Kidney (tissue), 14 donors: Measurements from ENCODE around the gene ERG28. TPM values are rescaled to one million over a fixed set of nuclear protein-coding genes. Genes with fewer than 3 reads are reported as not detected.

Source experiments
- DNase-seq, 5 donors: peaks; one replicate each; pipeline ENCODE4 v3.0.0-alpha.2; 2013 to 2020
- FAIRE-seq: peaks from 2 replicates; lab custom pipeline; 2012; peaks lifted over from hg19 to GRCh38; lab: Jason Lieb, UNC
- H3K27ac ChIP-seq, 2 donors: one replicate each; pipeline ENCODE4 v1.7.0; 2013; ENCODE audit warnings: low read depth in 2 of 2, low read length in 2 of 2, inconsistent platforms in 1 of 2
- H3K27me3 ChIP-seq: one replicate; pipeline ENCODE4 v1.7.1; 2013; ENCODE audit warnings: low read length, inconsistent platforms; ENCODE audit not compliant: control insufficient read depth, insufficient read depth
- H3K36me3 ChIP-seq, 3 donors: one replicate each; pipeline versions ENCODE4 v1.7.0 to v1.7.1; 2013; ENCODE audit warnings: low read length in 3 of 3, control low read depth in 1 of 3, inconsistent platforms in 1 of 3; ENCODE audit not compliant: insufficient read depth in 3 of 3, control insufficient read depth in 2 of 3
- H3K4me1 ChIP-seq, 3 donors: one replicate each; pipeline versions ENCODE4 v1.7.0 to v1.7.1; 2013; ENCODE audit warnings: low read length in 3 of 3, inconsistent platforms in 1 of 3, low read depth in 1 of 3; ENCODE audit not compliant: control insufficient read depth in 2 of 3, insufficient read depth in 2 of 3
- H3K4me3 ChIP-seq, 3 donors: one replicate each; pipeline versions ENCODE4 v1.7.0 to v1.8.1; 2013; ENCODE audit warnings: low read length in 3 of 3, control low read depth in 1 of 3, inconsistent platforms in 1 of 3
- H3K9ac ChIP-seq, 3 donors: one replicate each; pipeline versions ENCODE4 v1.7.0 to v1.7.1; 2013; ENCODE audit warnings: low read length in 3 of 3, control low read depth in 1 of 3, inconsistent platforms in 1 of 3
- H3K9me3 ChIP-seq, 3 donors: one replicate each; pipeline versions ENCODE4 v1.7.0 to v1.7.1; 2013; ENCODE audit warnings: low read length in 3 of 3, control low read depth in 1 of 3, inconsistent platforms in 1 of 3; ENCODE audit not compliant: control insufficient read depth in 2 of 3, insufficient read depth in 1 of 3
- intact Hi-C: fragments of 100-400 bp; cut with DNase I; formaldehyde crosslinking; loops from one replicate; pipeline ENCODE4 v1.11.1; 2022
- polyA plus RNA-seq: library from polyadenylated mRNA; stranded (reverse); fragments of 350-450 nt; fragmentation: Illumina TruSeq; extraction: RNeasy Lipid Tissue Mini Kit (QIAGEN cat#74804); gene quantifications from one replicate; pipeline ENCODE4 v1.2.3, GENCODE V29; 2014; ENCODE audit warnings: low read depth, low replicate concordance; ENCODE audit not compliant: insufficient read depth
- total RNA-seq: library from RNA; stranded (reverse); fragmentation: NEBNext Ultra II Directional; extraction: Animal tissue kit (Norgen Biotek cat#: 25700); gene quantifications from one replicate; pipeline ENCODE4 v1.2.1, GENCODE V29; 2021
- TF ChIP-seq, protein P1 (sequence below): IDR thresholded peaks from 3 replicates; pipeline ENCODE4 v1.5.1; 2012; ENCODE audit warnings: mild to moderate bottlenecking, moderate library complexity, borderline replicate concordance; ENCODE audit not compliant: insufficient read depth; ENCODE audit errors: extremely low read depth
- donor health status: control.
- donor health status: control.
- donor health status: control.
- donor health status: control.
- donor health status: control.
- donor health status: DM: yes; HTN: yes; CAD: no.
- donor health status: Normal renal cell carcinoma (clear cell type).

Gene ERG28
- total and polyA plus RNA-seq, 2 donors from 2014 or later: 17.9 to 34.8 TPM

GRCh38 chr14:75650253-75651058, 10.2 kb downstream of the ERG28 start:
- Histone ChIP-seq H3K27me3 (no peaks in the 10 kb centered on the region), H3K27ac (peak overlapping the region in 1 of 2 donors; percentile 52), H3K9me3 (no peaks in the 10 kb centered on the region), H3K36me3 (peaks cover 2 to 12% (median 11%) of the 10 kb centered on the region in 3 donors), H3K9ac (no peak overlapping the region), H3K4me1 (peaks cover 0 to 11% (median 4%) of the 10 kb centered on the region in 3 donors), H3K4me3 (no peak overlapping the region)
- FAIRE-seq (no peak), DNase-seq (no peak)
- intact Hi-C loops: loop anchor here (5.0 kb wide), 1 partner anchor 73 kb away; the partner anchor contains the start of gene FLVCR2
- TF ChIP-seq, protein P1, sequence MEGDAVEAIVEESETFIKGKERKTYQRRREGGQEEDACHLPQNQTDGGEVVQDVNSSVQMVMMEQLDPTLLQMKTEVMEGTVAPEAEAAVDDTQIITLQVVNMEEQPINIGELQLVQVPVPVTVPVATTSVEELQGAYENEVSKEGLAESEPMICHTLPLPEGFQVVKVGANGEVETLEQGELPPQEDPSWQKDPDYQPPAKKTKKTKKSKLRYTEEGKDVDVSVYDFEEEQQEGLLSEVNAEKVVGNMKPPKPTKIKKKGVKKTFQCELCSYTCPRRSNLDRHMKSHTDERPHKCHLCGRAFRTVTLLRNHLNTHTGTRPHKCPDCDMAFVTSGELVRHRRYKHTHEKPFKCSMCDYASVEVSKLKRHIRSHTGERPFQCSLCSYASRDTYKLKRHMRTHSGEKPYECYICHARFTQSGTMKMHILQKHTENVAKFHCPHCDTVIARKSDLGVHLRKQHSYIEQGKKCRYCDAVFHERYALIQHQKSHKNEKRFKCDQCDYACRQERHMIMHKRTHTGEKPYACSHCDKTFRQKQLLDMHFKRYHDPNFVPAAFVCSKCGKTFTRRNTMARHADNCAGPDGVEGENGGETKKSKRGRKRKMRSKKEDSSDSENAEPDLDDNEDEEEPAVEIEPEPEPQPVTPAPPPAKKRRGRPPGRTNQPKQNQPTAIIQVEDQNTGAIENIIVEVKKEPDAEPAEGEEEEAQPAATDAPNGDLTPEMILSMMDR: no peak

DNA sequence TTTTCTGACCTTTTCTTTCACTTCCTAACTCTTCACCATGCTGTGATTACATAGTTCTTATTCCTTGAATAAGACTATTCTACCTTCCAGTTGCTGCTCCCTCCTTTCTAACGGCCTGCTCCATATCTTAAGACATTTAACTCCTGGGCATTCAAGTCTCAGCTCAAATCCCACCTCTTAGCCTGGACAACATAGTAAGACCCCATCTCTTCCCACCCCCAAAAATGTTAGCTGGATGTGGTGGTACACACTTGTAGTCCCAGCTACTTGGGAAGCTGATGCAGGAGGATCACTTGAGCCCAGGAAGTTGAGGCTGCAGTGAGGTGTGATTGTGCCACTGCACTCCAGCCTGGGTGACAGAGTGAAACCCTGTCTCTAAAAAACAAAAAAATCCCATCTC, 10.9 kb downstream of the ERG28 start:
- Histone ChIP-seq H3K27me3 (no peaks in the 10 kb centered on the region), H3K4me1 (peaks cover 0 to 11% (median 4%) of the 10 kb centered on the region in 3 donors), H3K27ac (no peak overlapping the region), H3K9me3 (no peaks in the 10 kb centered on the region), H3K36me3 (peaks cover 2 to 12% (median 11%) of the 10 kb centered on the region in 3 donors), H3K9ac (no peak overlapping the region), H3K4me3 (no peak overlapping the region)
- intact Hi-C loops: loop anchor here (5.0 kb wide), 1 partner anchor 72 kb away; the partner anchor contains the start of gene FLVCR2
- FAIRE-seq (no peak), DNase-seq (no peak)
- TF ChIP-seq, protein P1: no peak

GRCh38 chr14:75649337-75649736, 11.3 kb downstream of the ERG28 start:
- Histone ChIP-seq H3K27ac (no peak overlapping the region), H3K27me3 (no peaks in the 10 kb centered on the region), H3K36me3 (peaks cover 2 to 12% (median 9%) of the 10 kb centered on the region in 3 donors), H3K4me1 (peaks cover 0 to 11% (median 4%) of the 10 kb centered on the region in 3 donors), H3K9me3 (no peaks in the 10 kb centered on the region), H3K9ac (no peak overlapping the region), H3K4me3 (no peak overlapping the region)
- TF ChIP-seq, protein P1: no peak
- intact Hi-C loops: no loop called here
- FAIRE-seq: no peak
- DNase-seq: no peak
